ENCODE measurements around the gene RTKN. TPM values are rescaled to one million over a fixed set of nuclear protein-coding genes. Genes with fewer than 3 reads are reported as not detected.

RTKN gene
- total and polyA plus RNA-seq, 2 of the 13 experiments (the other 11 are each of a cell fraction or from before 2014, with no cell fraction given): 159 to 166 TPM

DNA sequence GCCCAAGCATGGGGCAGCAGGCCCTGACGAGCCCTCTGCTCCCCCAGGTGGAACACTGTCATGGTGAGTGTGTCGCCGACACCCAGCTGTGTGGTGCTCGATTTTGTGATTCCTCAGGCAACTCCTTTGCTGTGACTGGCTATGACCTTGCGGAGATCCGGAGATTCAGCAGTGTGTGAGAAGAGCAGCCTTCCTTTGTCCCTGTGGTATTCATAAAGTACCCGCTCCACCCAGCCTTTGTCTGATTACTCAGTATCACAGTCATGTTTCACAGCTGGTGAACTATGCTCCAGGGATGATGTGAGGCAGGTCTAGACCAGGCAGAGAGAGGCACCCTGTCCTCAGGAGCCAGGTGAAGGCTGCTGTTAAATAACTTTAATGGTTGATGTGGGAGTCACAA is 16.2 kb downstream of the RTKN start:
- H3K27ac ChIP-seq (ENCODE audit: extremely low read length, insufficient read depth, low read length): peak overlapping the region; percentile 6
- FAIRE-seq: no peak
- TF ChIP-seq, protein P1, sequence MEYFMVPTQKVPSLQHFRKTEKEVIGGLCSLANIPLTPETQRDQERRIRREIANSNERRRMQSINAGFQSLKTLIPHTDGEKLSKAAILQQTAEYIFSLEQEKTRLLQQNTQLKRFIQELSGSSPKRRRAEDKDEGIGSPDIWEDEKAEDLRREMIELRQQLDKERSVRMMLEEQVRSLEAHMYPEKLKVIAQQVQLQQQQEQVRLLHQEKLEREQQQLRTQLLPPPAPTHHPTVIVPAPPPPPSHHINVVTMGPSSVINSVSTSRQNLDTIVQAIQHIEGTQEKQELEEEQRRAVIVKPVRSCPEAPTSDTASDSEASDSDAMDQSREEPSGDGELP (IDR thresholded peaks at IDR 0.05; ENCODE audit: borderline replicate concordance, low read depth): peak; percentile 96
- TF ChIP-seq ZNF790 (CRISPR knock-in tag; IDR thresholded peaks at IDR 0.05; ENCODE audit: borderline replicate concordance) (no peak), ZNF12 (CRISPR knock-in tag; IDR thresholded peaks at IDR 0.05) (no peak), ARNT (IDR thresholded peaks at IDR 0.05) (no peak), HOXA9 (CRISPR knock-in tag; IDR thresholded peaks at IDR 0.05; ENCODE audit: borderline replicate concordance) (peak; percentile 51; the same call in 1 of the 2 replicates), ZNF776 (CRISPR knock-in tag; IDR thresholded peaks at IDR 0.05) (no peak), RBM22 (optimal IDR thresholded peaks at IDR 0.05; ENCODE audit: low read length) (peak; percentile 13), REXO4 (CRISPR knock-in tag; IDR thresholded peaks at IDR 0.05; ENCODE audit: borderline replicate concordance) (no peak), CREM (IDR thresholded peaks at IDR 0.05) (no peak), CREM (CRISPR knock-in tag; IDR thresholded peaks at IDR 0.05) (no peak), ZNF619 (CRISPR knock-in tag; IDR thresholded peaks at IDR 0.05) (no peak), POGZ (CRISPR knock-in tag; IDR thresholded peaks at IDR 0.05) (no peak), SP2 (CRISPR knock-in tag; IDR thresholded peaks at IDR 0.05) (no peak), ZNF224 (CRISPR knock-in tag; IDR thresholded peaks at IDR 0.05) (no peak), KMT2B (CRISPR knock-in tag; IDR thresholded peaks at IDR 0.05) (no peak), ZFP36L2 (CRISPR knock-in tag; IDR thresholded peaks at IDR 0.05) (no peak), POLR2G (IDR thresholded peaks at IDR 0.05; ENCODE audit: low read depth, low read length) (peak; percentile 17; the same call in 1 of the 2 replicates), ZFP90 (CRISPR knock-in tag; IDR thresholded peaks at IDR 0.05; ENCODE audit: borderline replicate concordance) (0 out of 2 replicates have a peak, but pooled peaks have one; percentile 2), FOXA1 (IDR thresholded peaks at IDR 0.05) (no peak), FOXA1 (CRISPR knock-in tag; IDR thresholded peaks at IDR 0.05) (0 out of 2 replicates have a peak, but pooled peaks have one; percentile 30), SAP130 (CRISPR knock-in tag; IDR thresholded peaks at IDR 0.05; ENCODE audit: low read depth) (peak; percentile 67)
- TF ChIP-seq, protein P2, sequence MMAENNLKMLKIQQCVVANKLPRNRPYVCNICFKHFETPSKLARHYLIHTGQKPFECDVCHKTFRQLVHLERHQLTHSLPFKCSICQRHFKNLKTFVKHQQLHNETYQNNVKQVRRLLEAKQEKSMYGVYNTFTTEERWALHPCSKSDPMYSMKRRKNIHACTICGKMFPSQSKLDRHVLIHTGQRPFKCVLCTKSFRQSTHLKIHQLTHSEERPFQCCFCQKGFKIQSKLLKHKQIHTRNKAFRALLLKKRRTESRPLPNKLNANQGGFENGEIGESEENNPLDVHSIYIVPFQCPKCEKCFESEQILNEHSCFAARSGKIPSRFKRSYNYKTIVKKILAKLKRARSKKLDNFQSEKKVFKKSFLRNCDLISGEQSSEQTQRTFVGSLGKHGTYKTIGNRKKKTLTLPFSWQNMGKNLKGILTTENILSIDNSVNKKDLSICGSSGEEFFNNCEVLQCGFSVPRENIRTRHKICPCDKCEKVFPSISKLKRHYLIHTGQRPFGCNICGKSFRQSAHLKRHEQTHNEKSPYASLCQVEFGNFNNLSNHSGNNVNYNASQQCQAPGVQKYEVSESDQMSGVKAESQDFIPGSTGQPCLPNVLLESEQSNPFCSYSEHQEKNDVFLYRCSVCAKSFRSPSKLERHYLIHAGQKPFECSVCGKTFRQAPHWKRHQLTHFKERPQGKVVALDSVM (CRISPR knock-in tag; IDR thresholded peaks at IDR 0.05): no peak
- TF ChIP-seq, protein P3, sequence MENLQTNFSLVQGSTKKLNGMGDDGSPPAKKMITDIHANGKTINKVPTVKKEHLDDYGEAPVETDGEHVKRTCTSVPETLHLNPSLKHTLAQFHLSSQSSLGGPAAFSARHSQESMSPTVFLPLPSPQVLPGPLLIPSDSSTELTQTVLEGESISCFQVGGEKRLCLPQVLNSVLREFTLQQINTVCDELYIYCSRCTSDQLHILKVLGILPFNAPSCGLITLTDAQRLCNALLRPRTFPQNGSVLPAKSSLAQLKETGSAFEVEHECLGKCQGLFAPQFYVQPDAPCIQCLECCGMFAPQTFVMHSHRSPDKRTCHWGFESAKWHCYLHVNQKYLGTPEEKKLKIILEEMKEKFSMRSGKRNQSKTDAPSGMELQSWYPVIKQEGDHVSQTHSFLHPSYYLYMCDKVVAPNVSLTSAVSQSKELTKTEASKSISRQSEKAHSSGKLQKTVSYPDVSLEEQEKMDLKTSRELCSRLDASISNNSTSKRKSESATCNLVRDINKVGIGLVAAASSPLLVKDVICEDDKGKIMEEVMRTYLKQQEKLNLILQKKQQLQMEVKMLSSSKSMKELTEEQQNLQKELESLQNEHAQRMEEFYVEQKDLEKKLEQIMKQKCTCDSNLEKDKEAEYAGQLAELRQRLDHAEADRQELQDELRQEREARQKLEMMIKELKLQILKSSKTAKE (CRISPR knock-in tag; IDR thresholded peaks at IDR 0.05; ENCODE audit: borderline replicate concordance): peak; percentile 47; the same call in 1 of the 2 replicates

More for the DNA sequence above, 16.2 kb downstream of the RTKN start:
- WGBS (ENCODE audit: low lambda C conversion rate): 78% methylated on average over 7 of the region's 7 CpGs
- H3K9me3 ChIP-seq (ENCODE audit: low read length): no peaks in the 10 kb centered on the region
- in situ Hi-C loops (cut with HindIII; ENCODE audit: extremely low pct_ligation_motif_present, low pct_unique_long_range_greater_than_20kb) (no loop called here), intact Hi-C loops (cut with micrococcal nuclease; ENCODE audit: unreplicated experiment) (loop anchor here (1.0 to 2.0 kb wide), 2 partner anchors 17 to 39 kb away; partner anchors contain the start of gene MOGS)
- H2AFZ ChIP-seq (ENCODE audit: low read length): no peak overlapping the region
- H3K4me2 ChIP-seq (ENCODE audit: low read depth, low read length): no peak overlapping the region
- peak; percentile 1; the same call in 2 of the 3 replicates for ATAC-seq
- H3K36me3 ChIP-seq (replicated peaks in 1 of 2; ENCODE audit: control insufficient read depth in 1 of 2, insufficient read depth in 2 of 2, low read length in 2 of 2): peaks cover 28 to 53% of the 10 kb centered on the region in 2 experiments
- TSS peak; percentile 14 for BruUV-seq (replicated peaks)
- no peak overlapping the region for H3K9ac ChIP-seq (ENCODE audit: insufficient read depth, low read depth, low read length)
- POLR2A ChIA-PET: interaction anchor here (0.5 to 9.5 kb wide), 11 partner anchors 10 to 76 kb away, joined by 3 to 272 read pairs (median 4); partner anchors contain the start of genes CCDC142, INO80B, RTKN and TTC31
- H3K4me1 ChIP-seq (ENCODE audit: insufficient read depth, low read length): peaks cover 89% of the 10 kb centered on the region
- H3K27me3 ChIP-seq (ENCODE audit: control insufficient read depth in 1 of 2, insufficient read depth in 2 of 2, low read length in 2 of 2): no peaks in the 10 kb centered on the region; a peak in 1 of 5 replicates
- peaks cover 15% of the 10 kb centered on the region; the same call in 1 of the 2 replicates for H4K20me1 ChIP-seq (ENCODE audit: insufficient read depth, low read length)
- H3K4me3 ChIP-seq (replicated peaks in 1 of 3; ENCODE audit: insufficient read depth in 1 of 3, low read depth in 2 of 3, low read length in 3 of 3): no peak overlapping the region
- CTCF ChIA-PET (ENCODE audit: low intra/inter-chr PET ratio, low total read pairs): no interaction called here
- peak; percentile 68 for DNase-seq (ENCODE audit: low spot score)
- no peaks in the 10 kb centered on the region for H3K79me2 ChIP-seq (ENCODE audit: insufficient read depth, low read length)
